WTC11 (cell line): Measurements from ENCODE around the gene CCDC28B. TPM values are rescaled to one million over a fixed set of nuclear protein-coding genes. Genes with fewer than 3 reads are reported as not detected.

ENCODE experiments used
- ATAC-seq: fragments of 200-7000 bp; cut with Tn5 transposase; 2 replicates; pipeline ENCODE4 v1.10.0; 2021; ENCODE audit warnings: mild to moderate bottlenecking, moderate library complexity
- CTCF ChIA-PET: fragments of 300-600 bp; sonication (Branson Sonifier 250); formaldehyde crosslinking; loops from one replicate; lab custom pipeline; 2021; ENCODE audit warnings: antibody characterized with exemption; lab: Charles Lee
- POLR2A ChIA-PET: fragments of 350-600 bp; sonication (Branson Sonifier 250); formaldehyde crosslinking; loops from one replicate; lab custom pipeline; 2021; ENCODE audit warnings: antibody characterized with exemption; lab: Charles Lee
- DNase-seq: peaks from one replicate; pipeline ENCODE4 v3.0.0; 2021; ENCODE audit warnings: low spot score
- H3K27ac Mint-ChIP-seq: 2 replicates; pipeline ENCODE4 v1.8.0; 2021; ENCODE audit warnings: mixed read lengths
- H3K27me3 Mint-ChIP-seq: 2 replicates; pipeline ENCODE4 v1.8.0; 2021; ENCODE audit warnings: low read depth, mild to moderate bottlenecking, moderate library complexity, mixed read lengths
- H3K36me3 Mint-ChIP-seq: 2 replicates; pipeline ENCODE4 v1.8.0; 2021; ENCODE audit warnings: mixed read lengths
- H3K4me1 Mint-ChIP-seq: 2 replicates; pipeline ENCODE4 v1.8.0; 2022; ENCODE audit warnings: mixed read lengths
- H3K4me3 Mint-ChIP-seq: 2 replicates; pipeline ENCODE4 v1.8.0; 2021; ENCODE audit warnings: mild to moderate bottlenecking, moderate library complexity, mixed read lengths
- H3K9me3 Mint-ChIP-seq: 2 replicates; pipeline ENCODE4 v1.8.0; 2021; ENCODE audit warnings: mixed read lengths
- CREM ChIP-seq: sonication (generic); formaldehyde crosslinking; IDR thresholded peaks from 2 replicates; pipeline ENCODE4 v1.8.1; 2022; ENCODE audit warnings: mild to moderate bottlenecking, missing genetic modification reagents, moderate library complexity
- FOXK1 ChIP-seq: sonication (generic); formaldehyde crosslinking; IDR thresholded peaks from 2 replicates; pipeline ENCODE4 v1.8.0; 2022; ENCODE audit warnings: mild to moderate bottlenecking, moderate library complexity, missing genetic modification reagents
- IRF2 ChIP-seq: sonication (generic); formaldehyde crosslinking; IDR thresholded peaks from 2 replicates; pipeline ENCODE4 v1.8.0; 2022; ENCODE audit warnings: low read depth, missing genetic modification reagents, borderline replicate concordance
- JUN ChIP-seq: sonication (generic); formaldehyde crosslinking; IDR thresholded peaks from 2 replicates; pipeline ENCODE4 v1.8.0; 2023; ENCODE audit warnings: mild to moderate bottlenecking, missing genetic modification reagents
- MYBL2 ChIP-seq: sonication (generic); formaldehyde crosslinking; IDR thresholded peaks from 2 replicates; pipeline ENCODE4 v1.8.1; 2023; ENCODE audit warnings: mild to moderate bottlenecking, moderate library complexity, missing genetic modification reagents
- NFE2L1 ChIP-seq: sonication (generic); formaldehyde crosslinking; IDR thresholded peaks from 2 replicates; pipeline ENCODE4 v1.8.1; 2023; ENCODE audit warnings: missing genetic modification reagents
- PRRX2 ChIP-seq: fragments of 250-450 bp; sonication (Bioruptor Pico); IDR thresholded peaks from 2 replicates; pipeline ENCODE4 v1.8.0; 2021; ENCODE audit warnings: mild to moderate bottlenecking
- RELA ChIP-seq: sonication (generic); formaldehyde crosslinking; IDR thresholded peaks from 2 replicates; pipeline ENCODE4 v1.8.1; 2022; ENCODE audit warnings: missing genetic modification reagents, mild to moderate bottlenecking, borderline replicate concordance
- TCF7 ChIP-seq: sonication (generic); formaldehyde crosslinking; IDR thresholded peaks from 2 replicates; pipeline ENCODE4 v1.8.0; 2022; ENCODE audit warnings: mild to moderate bottlenecking, low read depth, missing genetic modification reagents, moderate library complexity
- TEAD1 ChIP-seq: sonication (generic); formaldehyde crosslinking; IDR thresholded peaks from 2 replicates; pipeline ENCODE4 v1.8.0; 2022; ENCODE audit warnings: mild to moderate bottlenecking, missing genetic modification reagents
- TP53 ChIP-seq: sonication (generic); formaldehyde crosslinking; IDR thresholded peaks from 2 replicates; pipeline ENCODE4 v1.8.1; 2023; ENCODE audit warnings: mild to moderate bottlenecking, missing genetic modification reagents
- ZNF121 ChIP-seq: sonication (generic); formaldehyde crosslinking; IDR thresholded peaks from 2 replicates; pipeline ENCODE4 v1.8.0; 2023; ENCODE audit warnings: missing genetic modification reagents
- ZNF423 ChIP-seq: fragments of 250-450 bp; sonication (Bioruptor Pico); IDR thresholded peaks from 2 replicates; pipeline ENCODE4 v2.1.2; 2022; ENCODE audit warnings: mild to moderate bottlenecking, moderate library complexity
- total RNA-seq: library from RNA; stranded (reverse); gene quantifications from 3 replicates; pipeline ENCODE4 v1.2.3, GENCODE V29; 2021
- TF ChIP-seq, protein P1 (sequence below): sonication (generic); formaldehyde crosslinking; IDR thresholded peaks from 2 replicates; pipeline ENCODE4 v1.8.1; 2023; ENCODE audit warnings: mild to moderate bottlenecking, moderate library complexity, missing genetic modification reagents
- TF ChIP-seq, protein P2 (sequence below): fragments of 250-450 bp; sonication (Bioruptor Pico); IDR thresholded peaks from 2 replicates; pipeline ENCODE4 v1.9.0; 2021; ENCODE audit warnings: mild to moderate bottlenecking, borderline replicate concordance
- TF ChIP-seq, protein P3 (sequence below): sonication (generic); formaldehyde crosslinking; IDR thresholded peaks from 2 replicates; pipeline ENCODE4 v1.8.1; 2023; ENCODE audit warnings: mild to moderate bottlenecking, missing genetic modification reagents
- TF ChIP-seq, protein P4 (sequence below): sonication (generic); formaldehyde crosslinking; IDR thresholded peaks from 2 replicates; pipeline ENCODE4 v1.8.1; 2023; ENCODE audit warnings: mild to moderate bottlenecking, missing genetic modification reagents, moderate library complexity
- TF ChIP-seq, protein P5 (sequence below): sonication (generic); formaldehyde crosslinking; IDR thresholded peaks from 2 replicates; pipeline ENCODE4 v1.8.0; 2023; ENCODE audit warnings: mild to moderate bottlenecking, missing genetic modification reagents

The CCDC28B gene
- total RNA-seq, 1 experiment from 2014 or later = 34.4 TPM

DNA sequence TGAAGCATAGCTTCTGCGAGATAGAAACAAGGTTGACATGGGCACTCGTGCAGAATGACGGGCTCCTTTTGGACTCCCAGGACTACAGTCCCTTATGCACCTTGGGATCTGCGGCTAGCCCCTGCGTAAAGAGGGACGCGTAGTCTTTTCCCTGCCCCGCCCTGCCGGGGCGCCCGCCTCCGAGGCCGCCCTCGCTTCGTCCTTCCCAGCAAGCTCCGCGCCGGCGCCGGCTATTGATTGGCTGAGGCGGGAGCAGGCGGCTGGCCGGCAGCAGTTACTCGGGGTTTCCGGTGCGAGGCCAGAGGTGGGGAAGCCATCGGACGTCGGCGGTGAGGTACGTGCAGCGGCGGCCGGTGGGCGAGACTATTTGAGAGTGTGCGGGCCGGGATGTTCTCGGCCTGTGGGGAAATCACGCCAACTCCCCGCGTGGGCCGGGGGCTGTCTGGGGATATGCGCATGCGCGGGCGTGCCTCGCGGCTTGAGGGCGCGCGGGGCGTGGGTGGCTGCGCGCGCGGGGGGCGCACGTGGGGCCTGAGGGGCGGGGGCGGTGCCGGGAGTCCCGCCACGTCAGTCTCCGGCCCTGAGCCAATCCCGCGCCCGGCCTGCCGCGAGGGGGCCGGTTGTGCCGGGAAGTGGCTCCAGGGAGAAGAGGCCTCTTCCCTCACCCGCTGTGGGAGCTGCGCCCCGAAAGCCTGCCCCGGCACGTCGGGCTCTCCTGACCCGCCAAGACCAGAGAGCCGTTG lies 20.8 kb upstream of the CCDC28B start, which contains the start of gene TXLNA (continued):
- TF ChIP-seq PRRX2 (CRISPR knock-in tag) (no peak), TCF7 (CRISPR knock-in tag) (no peak), MYBL2 (CRISPR knock-in tag) (peak; percentile 88), CREM (CRISPR knock-in tag) (peak; percentile 91), JUN (peak; percentile 75; the same call in 1 of the 2 replicates), IRF2 (no peak), ZNF121 (CRISPR knock-in tag) (0 out of 2 replicates have a peak, but pooled peaks have one; percentile 3)
- TF ChIP-seq, protein P1, sequence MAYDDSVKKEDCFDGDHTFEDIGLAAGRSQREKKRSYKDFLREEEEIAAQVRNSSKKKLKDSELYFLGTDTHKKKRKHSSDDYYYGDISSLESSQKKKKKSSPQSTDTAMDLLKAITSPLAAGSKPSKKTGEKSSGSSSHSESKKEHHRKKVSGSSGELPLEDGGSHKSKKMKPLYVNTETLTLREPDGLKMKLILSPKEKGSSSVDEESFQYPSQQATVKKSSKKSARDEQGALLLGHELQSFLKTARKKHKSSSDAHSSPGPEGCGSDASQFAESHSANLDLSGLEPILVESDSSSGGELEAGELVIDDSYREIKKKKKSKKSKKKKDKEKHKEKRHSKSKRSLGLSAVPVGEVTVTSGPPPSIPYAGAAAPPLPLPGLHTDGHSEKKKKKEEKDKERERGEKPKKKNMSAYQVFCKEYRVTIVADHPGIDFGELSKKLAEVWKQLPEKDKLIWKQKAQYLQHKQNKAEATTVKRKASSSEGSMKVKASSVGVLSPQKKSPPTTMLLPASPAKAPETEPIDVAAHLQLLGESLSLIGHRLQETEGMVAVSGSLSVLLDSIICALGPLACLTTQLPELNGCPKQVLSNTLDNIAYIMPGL (CRISPR knock-in tag) = no peak
- TF ChIP-seq, protein P2, sequence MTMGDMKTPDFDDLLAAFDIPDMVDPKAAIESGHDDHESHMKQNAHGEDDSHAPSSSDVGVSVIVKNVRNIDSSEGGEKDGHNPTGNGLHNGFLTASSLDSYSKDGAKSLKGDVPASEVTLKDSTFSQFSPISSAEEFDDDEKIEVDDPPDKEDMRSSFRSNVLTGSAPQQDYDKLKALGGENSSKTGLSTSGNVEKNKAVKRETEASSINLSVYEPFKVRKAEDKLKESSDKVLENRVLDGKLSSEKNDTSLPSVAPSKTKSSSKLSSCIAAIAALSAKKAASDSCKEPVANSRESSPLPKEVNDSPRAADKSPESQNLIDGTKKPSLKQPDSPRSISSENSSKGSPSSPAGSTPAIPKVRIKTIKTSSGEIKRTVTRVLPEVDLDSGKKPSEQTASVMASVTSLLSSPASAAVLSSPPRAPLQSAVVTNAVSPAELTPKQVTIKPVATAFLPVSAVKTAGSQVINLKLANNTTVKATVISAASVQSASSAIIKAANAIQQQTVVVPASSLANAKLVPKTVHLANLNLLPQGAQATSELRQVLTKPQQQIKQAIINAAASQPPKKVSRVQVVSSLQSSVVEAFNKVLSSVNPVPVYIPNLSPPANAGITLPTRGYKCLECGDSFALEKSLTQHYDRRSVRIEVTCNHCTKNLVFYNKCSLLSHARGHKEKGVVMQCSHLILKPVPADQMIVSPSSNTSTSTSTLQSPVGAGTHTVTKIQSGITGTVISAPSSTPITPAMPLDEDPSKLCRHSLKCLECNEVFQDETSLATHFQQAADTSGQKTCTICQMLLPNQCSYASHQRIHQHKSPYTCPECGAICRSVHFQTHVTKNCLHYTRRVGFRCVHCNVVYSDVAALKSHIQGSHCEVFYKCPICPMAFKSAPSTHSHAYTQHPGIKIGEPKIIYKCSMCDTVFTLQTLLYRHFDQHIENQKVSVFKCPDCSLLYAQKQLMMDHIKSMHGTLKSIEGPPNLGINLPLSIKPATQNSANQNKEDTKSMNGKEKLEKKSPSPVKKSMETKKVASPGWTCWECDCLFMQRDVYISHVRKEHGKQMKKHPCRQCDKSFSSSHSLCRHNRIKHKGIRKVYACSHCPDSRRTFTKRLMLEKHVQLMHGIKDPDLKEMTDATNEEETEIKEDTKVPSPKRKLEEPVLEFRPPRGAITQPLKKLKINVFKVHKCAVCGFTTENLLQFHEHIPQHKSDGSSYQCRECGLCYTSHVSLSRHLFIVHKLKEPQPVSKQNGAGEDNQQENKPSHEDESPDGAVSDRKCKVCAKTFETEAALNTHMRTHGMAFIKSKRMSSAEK (CRISPR knock-in tag) = peak; percentile 89

DNA sequence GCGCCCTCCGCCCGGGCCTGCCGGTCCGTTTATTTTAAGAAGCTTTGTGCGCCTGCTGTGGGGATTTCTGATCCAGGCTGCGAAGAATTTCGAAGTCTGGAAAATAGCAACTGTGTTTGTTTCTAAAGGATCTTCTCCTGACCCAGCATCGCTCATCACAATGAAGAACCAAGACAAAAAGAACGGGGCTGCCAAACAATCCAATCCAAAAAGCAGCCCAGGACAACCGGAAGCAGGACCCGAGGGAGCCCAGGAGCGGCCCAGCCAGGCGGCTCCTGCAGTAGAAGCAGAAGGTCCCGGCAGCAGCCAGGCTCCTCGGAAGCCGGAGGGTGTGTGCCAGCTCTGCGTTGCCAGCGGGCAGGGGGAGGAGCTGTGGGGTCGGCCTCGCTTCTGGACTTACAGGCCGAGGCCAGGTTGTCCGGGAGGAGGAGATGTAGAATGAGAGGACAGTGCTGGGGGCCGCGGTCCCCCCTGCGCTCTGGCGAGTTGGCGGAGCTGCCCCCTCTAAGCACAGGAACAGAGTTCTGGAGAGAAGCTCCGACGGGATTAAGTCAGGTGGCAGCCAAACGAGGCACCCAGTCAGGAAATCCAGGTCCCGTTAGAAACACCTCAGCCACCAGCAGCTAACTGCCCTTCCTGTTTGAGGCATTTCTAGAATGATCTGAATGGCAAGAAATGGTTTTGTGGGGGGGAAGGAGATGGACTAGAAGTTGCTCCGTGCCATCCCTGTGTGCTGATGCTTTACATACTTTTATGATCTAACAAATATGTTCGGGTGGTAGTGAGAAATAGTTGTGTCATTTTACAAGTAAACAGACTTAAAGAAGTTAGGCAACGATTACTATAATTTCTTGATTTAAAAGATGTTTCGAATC lies 20.0 kb upstream of the CCDC28B start:
- CTCF ChIA-PET = interaction anchor here (1.1 to 3.6 kb wide), 8 partner anchors 26 to 391 kb away, joined by 3 to 21 read pairs (median 4); partner anchors contain the start of gene TMEM39B
- ATAC-seq (peak; percentile 36), DNase-seq (peak; percentile 42)
- no peak; the same call in 1 of the 2 replicates for TF ChIP-seq FOXK1 (CRISPR knock-in tag)
- 0 out of 2 replicates have a peak, but pooled peaks have one; percentile 36 for TF ChIP-seq RELA
- Mint-ChIP-seq H3K9me3 (no peaks in the 10 kb centered on the region), H3K4me1 (peaks cover 34% of the 10 kb centered on the region), H3K36me3 (peaks cover 38% of the 10 kb centered on the region), H3K4me3 (peak overlapping the region; percentile 91), H3K27ac (peak overlapping the region; percentile 91), H3K27me3 (no peaks in the 10 kb centered on the region; the same call in 1 of the 2 replicates)
- POLR2A ChIA-PET = interaction anchor here (0.6 to 2.4 kb wide), 7 partner anchors 17 to 224 kb away, joined by 3 to 12 read pairs (median 5); partner anchors contain the start of genes CCDC28B, IQCC, KPNA6 and TMEM39B

DNA sequence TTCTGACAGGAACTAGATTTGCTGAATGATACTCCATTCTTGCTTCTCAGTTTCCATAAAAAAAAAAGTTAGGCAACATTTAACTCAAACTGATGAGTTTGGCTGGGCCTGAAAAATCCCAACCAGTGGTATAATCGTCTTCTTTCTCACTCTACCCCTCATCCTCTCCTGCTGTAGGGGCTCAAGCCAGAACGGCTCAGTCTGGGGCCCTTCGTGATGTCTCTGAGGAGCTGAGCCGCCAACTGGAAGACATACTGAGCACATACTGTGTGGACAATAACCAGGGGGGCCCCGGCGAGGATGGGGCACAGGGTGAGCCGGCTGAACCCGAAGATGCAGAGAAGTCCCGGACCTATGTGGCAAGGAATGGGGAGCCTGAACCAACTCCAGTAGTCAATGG lies 19.3 kb upstream of the CCDC28B start:
- no peaks in the 10 kb centered on the region for H3K9me3 Mint-ChIP-seq
- H3K27ac Mint-ChIP-seq = peak overlapping the region; percentile 91
- ChIA-PET POLR2A (interaction anchor here (0.6 kb wide), 1 partner anchor 17 kb away, joined by 5 read pairs; no protein-coding TSS in a partner anchor), CTCF (interaction anchor here (2.5 to 3.6 kb wide), 2 partner anchors 34 to 108 kb away, joined by 18 to 21 read pairs; partner anchors contain the start of gene TMEM39B)
- peaks cover 34% of the 10 kb centered on the region for H3K4me1 Mint-ChIP-seq
- DNase-seq (no peak), ATAC-seq (no peak)
- H3K36me3 Mint-ChIP-seq = peaks cover 41% of the 10 kb centered on the region
- H3K4me3 Mint-ChIP-seq = peak overlapping the region; percentile 91
- H3K27me3 Mint-ChIP-seq = no peaks in the 10 kb centered on the region; the same call in 1 of the 2 replicates
- TF ChIP-seq TP53 (CRISPR knock-in tag) = no peak
- TF ChIP-seq TEAD1 (CRISPR knock-in tag) = no peak
- no peak for TF ChIP-seq ZNF423
- TF ChIP-seq, protein P3, sequence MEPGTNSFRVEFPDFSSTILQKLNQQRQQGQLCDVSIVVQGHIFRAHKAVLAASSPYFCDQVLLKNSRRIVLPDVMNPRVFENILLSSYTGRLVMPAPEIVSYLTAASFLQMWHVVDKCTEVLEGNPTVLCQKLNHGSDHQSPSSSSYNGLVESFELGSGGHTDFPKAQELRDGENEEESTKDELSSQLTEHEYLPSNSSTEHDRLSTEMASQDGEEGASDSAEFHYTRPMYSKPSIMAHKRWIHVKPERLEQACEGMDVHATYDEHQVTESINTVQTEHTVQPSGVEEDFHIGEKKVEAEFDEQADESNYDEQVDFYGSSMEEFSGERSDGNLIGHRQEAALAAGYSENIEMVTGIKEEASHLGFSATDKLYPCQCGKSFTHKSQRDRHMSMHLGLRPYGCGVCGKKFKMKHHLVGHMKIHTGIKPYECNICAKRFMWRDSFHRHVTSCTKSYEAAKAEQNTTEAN (CRISPR knock-in tag) = no peak
- TF ChIP-seq NFE2L1 = no peak
- TF ChIP-seq, protein P4, sequence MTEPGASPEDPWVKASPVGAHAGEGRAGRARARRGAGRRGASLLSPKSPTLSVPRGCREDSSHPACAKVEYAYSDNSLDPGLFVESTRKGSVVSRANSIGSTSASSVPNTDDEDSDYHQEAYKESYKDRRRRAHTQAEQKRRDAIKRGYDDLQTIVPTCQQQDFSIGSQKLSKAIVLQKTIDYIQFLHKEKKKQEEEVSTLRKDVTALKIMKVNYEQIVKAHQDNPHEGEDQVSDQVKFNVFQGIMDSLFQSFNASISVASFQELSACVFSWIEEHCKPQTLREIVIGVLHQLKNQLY = no peak
- TF ChIP-seq RELA = no peak
- TF ChIP-seq, protein P5, sequence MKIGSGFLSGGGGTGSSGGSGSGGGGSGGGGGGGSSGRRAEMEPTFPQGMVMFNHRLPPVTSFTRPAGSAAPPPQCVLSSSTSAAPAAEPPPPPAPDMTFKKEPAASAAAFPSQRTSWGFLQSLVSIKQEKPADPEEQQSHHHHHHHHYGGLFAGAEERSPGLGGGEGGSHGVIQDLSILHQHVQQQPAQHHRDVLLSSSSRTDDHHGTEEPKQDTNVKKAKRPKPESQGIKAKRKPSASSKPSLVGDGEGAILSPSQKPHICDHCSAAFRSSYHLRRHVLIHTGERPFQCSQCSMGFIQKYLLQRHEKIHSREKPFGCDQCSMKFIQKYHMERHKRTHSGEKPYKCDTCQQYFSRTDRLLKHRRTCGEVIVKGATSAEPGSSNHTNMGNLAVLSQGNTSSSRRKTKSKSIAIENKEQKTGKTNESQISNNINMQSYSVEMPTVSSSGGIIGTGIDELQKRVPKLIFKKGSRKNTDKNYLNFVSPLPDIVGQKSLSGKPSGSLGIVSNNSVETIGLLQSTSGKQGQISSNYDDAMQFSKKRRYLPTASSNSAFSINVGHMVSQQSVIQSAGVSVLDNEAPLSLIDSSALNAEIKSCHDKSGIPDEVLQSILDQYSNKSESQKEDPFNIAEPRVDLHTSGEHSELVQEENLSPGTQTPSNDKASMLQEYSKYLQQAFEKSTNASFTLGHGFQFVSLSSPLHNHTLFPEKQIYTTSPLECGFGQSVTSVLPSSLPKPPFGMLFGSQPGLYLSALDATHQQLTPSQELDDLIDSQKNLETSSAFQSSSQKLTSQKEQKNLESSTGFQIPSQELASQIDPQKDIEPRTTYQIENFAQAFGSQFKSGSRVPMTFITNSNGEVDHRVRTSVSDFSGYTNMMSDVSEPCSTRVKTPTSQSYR (CRISPR knock-in tag) = no peak
